HL-60 (cell line): ENCODE data around the gene BHLHE40.

Experiments used
- DNase-seq, 2 experiments: peaks; one replicate each; pipeline ENCODE4 v3.0.0-alpha.2; 2010 to 2020; ENCODE audit warnings: low read depth in 1 of 2, low spot score in 1 of 2
- H3K27ac ChIP-seq: fragments of 250-450 bp; sonication (Bioruptor Pico); replicated peaks from 2 replicates; pipeline ENCODE4 v1.5.1; 2020; ENCODE audit warnings: mild to moderate bottlenecking, moderate library complexity
- H3K27me3 ChIP-seq: fragments of 250-450 bp; sonication (Bioruptor Pico); 2 replicates; pipeline ENCODE4 v1.5.1; 2021; ENCODE audit warnings: mild to moderate bottlenecking, moderate library complexity; ENCODE audit not compliant: insufficient read depth, poor library complexity, severe bottlenecking
- H3K4me3 ChIP-seq: replicated peaks from 2 replicates; pipeline ENCODE4 v1.5.1; 2011; ENCODE audit warnings: mild to moderate bottlenecking, control low read depth, low read length; ENCODE audit not compliant: insufficient read depth
- CTCF ChIP-seq: IDR thresholded peaks from one replicate; pipeline ENCODE4 v1.5.1; 2011; ENCODE audit warnings: low read length, control low read depth, inconsistent platforms; ENCODE audit not compliant: insufficient read depth
- GABPA ChIP-seq: IDR thresholded peaks from 2 replicates; pipeline ENCODE4 v1.6.1; 2012; ENCODE audit warnings: low read depth
- POLR2AphosphoS5 ChIP-seq: IDR thresholded peaks from 2 replicates; pipeline ENCODE4 v1.6.1; 2012; ENCODE audit warnings: low read depth
- REST ChIP-seq: IDR thresholded peaks from 2 replicates; pipeline ENCODE4 v1.6.1; 2012; ENCODE audit warnings: low read depth; ENCODE audit not compliant: insufficient replicate concordance
- SPI1 ChIP-seq: IDR thresholded peaks from 2 replicates; pipeline ENCODE4 v1.6.1; 2012; ENCODE audit warnings: low read depth, mild to moderate bottlenecking, borderline replicate concordance

Gene BHLHE40

GRCh38 chr3:4935347-4935746, 43.9 kb upstream of the BHLHE40 start:
- Histone ChIP-seq H3K27ac (no peak overlapping the region), H3K4me3 (no peak overlapping the region), H3K27me3 (no peaks in the 10 kb centered on the region)
- TF ChIP-seq POLR2AphosphoS5 (no peak), CTCF (no peak), SPI1 (no peak), REST (no peak), GABPA (no peak)
- no peak for DNase-seq

- no peak overlapping the region for H3K27ac ChIP-seq
- no peak overlapping the region for H3K4me3 ChIP-seq
- DNase-seq, result no peak
- TF ChIP-seq SPI1 (no peak), CTCF (no peak), REST (no peak), GABPA (no peak), POLR2AphosphoS5 (no peak)
- H3K27me3 ChIP-seq, result no peaks in the 10 kb centered on the region
Observed at GRCh38 chr3:4936982-4937614, 42.1 kb upstream of the BHLHE40 start.

GRCh38 chr3:4938281-4938982, 40.8 kb upstream of the BHLHE40 start:
- H3K27me3 ChIP-seq, result no peaks in the 10 kb centered on the region
- H3K27ac ChIP-seq, result no peak overlapping the region
- H3K4me3 ChIP-seq, result no peak overlapping the region
- no peak for DNase-seq
- TF ChIP-seq GABPA, result no peak
- no peak for TF ChIP-seq SPI1
- TF ChIP-seq POLR2AphosphoS5, result no peak
- TF ChIP-seq REST, result no peak
- no peak for TF ChIP-seq CTCF
